NB4 (cell line): ENCODE measurements around the gene KIF1A.

ENCODE experiments used
- DNase-seq: peaks from one replicate; pipeline ENCODE4 v3.0.0; 2010; ENCODE audit warnings: low read depth
- H3K4me3 ChIP-seq: one replicate; pipeline ENCODE4 v1.5.1; 2011; ENCODE audit warnings: mild to moderate bottlenecking, low read depth, low read length, moderate library complexity
- MYC ChIP-seq: IDR thresholded peaks from 2 replicates; pipeline ENCODE4 v1.6.1; 2011; ENCODE audit warnings: low read depth, low read length
- POLR2A ChIP-seq: IDR thresholded peaks from 2 replicates; pipeline ENCODE4 v1.6.1; 2011; ENCODE audit warnings: mild to moderate bottlenecking; ENCODE audit not compliant: insufficient read length; ENCODE audit errors: extremely low read depth
- TF ChIP-seq, protein P1 (sequence below): IDR thresholded peaks from 2 replicates; pipeline ENCODE4 v1.6.1; 2011; ENCODE audit warnings: low read depth, low read length
- TF ChIP-seq, protein P2 (sequence below): IDR thresholded peaks from one replicate; pipeline ENCODE4 v1.5.1; 2012; ENCODE audit warnings: low read depth, low read length

KIF1A gene

DNA sequence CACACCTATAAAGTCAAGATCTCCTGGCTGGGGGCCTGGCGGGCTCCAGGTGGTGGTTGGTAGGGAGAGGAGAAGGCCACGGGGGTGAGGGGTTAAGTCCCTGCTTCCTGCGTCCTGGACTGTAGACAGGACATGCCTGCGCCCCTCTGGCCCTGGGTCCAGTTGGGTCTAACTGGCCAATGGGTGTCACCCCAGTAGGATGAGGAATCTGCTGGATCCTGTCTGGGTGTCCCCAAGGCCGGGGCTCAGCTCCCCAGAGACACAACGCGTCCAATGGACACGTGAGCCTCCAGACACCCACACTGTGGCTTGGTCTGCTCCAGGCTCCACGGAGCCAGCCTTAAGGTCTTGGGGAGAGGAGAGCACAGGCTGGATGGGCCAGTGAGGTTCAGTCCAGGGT lies 108.7 kb downstream of the KIF1A start:
- no peak for DNase-seq
- no peak overlapping the region for H3K4me3 ChIP-seq
- TF ChIP-seq MYC (no peak), POLR2A (no peak)
- TF ChIP-seq, protein P1, sequence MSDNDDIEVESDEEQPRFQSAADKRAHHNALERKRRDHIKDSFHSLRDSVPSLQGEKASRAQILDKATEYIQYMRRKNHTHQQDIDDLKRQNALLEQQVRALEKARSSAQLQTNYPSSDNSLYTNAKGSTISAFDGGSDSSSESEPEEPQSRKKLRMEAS = no peak
- TF ChIP-seq, protein P2, sequence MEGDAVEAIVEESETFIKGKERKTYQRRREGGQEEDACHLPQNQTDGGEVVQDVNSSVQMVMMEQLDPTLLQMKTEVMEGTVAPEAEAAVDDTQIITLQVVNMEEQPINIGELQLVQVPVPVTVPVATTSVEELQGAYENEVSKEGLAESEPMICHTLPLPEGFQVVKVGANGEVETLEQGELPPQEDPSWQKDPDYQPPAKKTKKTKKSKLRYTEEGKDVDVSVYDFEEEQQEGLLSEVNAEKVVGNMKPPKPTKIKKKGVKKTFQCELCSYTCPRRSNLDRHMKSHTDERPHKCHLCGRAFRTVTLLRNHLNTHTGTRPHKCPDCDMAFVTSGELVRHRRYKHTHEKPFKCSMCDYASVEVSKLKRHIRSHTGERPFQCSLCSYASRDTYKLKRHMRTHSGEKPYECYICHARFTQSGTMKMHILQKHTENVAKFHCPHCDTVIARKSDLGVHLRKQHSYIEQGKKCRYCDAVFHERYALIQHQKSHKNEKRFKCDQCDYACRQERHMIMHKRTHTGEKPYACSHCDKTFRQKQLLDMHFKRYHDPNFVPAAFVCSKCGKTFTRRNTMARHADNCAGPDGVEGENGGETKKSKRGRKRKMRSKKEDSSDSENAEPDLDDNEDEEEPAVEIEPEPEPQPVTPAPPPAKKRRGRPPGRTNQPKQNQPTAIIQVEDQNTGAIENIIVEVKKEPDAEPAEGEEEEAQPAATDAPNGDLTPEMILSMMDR = no peak

DNA sequence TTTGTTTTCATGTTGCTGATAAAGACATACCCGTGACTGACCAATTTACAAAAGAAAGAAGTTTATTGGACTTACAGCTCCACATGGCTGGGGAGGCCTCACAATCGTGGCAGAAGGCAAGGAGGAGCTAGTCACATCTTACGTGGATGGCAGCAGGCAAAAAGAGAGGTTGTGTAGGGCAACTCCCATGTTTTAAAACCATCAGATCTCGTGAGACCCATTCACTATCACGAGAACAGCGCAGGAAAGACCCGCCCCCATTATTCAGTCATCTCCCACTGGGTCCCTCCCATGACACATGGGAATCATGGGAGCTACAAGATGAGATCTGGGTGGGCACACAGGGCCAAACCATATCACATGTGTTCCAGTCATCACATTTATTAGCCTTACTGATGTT lies 111.6 kb downstream of the KIF1A start:
- no peak for DNase-seq
- TF ChIP-seq, protein P2 = no peak

DNA sequence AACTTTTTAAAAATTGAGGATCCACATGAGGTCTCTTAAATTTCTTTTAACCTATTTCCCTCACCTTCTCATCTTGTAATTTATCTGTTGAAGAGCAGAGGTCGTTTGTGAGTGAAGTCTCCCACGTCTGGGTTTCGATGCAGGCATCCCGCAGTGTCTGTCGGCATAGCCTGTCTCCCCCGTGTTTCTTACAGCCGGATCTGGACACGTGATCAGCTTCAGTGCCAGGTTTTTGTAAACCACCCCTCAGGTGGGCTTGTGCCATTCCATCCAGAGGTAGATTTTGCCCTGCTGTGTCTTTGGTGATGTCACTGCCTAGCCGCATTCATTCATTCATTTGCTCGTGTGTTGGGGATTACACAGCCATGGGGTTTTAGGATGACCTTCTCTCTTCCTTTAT lies 112.2 kb downstream of the KIF1A start:
- no peak for TF ChIP-seq POLR2A
- no peak for TF ChIP-seq MYC
- TF ChIP-seq, protein P2 = no peak
- TF ChIP-seq, protein P1 = no peak
- DNase-seq = no peak
- H3K4me3 ChIP-seq = no peak overlapping the region

More for the DNA sequence above, 111.6 kb downstream of the KIF1A start:
- H3K4me3 ChIP-seq = no peak overlapping the region

DNA sequence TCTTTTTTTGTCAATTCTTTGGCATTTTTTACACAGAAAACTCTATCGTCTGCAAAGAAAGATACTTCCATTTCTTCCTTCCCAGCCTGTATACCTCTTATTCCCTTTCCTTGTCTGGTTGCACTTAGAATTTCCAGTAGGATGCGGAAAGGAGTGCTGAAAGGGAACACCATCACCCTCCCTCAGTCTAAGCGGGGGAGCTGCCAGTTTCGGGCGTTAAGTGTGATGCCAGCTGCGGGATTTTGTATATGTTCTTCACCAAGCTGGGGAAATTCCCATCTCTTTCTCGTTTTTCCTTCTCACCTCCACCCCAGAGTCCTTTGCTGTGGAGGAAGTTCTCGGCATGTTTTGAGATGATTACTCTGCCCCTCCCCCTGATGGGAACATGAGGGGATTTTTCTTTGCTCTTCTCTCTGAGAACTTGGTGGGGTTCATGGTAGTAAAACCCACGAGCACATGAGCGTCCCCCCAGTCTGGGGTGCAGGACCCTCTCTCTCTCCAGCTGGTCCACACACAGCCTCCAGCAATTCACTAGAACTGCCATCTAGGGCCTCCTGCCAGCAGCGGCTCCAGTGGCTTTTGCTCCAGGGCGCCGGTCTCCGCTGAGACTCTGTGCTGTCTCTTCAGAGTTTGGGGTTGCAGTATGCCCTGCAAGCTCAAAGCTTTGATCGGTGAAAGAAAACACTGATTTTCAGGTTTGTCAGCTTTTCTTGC lies 112.8 kb downstream of the KIF1A start:
- H3K4me3 ChIP-seq = no peak overlapping the region
- TF ChIP-seq, protein P2 = no peak
- no peak for TF ChIP-seq MYC
- TF ChIP-seq, protein P1 = no peak
- no peak for TF ChIP-seq POLR2A
- no peak for DNase-seq

DNA sequence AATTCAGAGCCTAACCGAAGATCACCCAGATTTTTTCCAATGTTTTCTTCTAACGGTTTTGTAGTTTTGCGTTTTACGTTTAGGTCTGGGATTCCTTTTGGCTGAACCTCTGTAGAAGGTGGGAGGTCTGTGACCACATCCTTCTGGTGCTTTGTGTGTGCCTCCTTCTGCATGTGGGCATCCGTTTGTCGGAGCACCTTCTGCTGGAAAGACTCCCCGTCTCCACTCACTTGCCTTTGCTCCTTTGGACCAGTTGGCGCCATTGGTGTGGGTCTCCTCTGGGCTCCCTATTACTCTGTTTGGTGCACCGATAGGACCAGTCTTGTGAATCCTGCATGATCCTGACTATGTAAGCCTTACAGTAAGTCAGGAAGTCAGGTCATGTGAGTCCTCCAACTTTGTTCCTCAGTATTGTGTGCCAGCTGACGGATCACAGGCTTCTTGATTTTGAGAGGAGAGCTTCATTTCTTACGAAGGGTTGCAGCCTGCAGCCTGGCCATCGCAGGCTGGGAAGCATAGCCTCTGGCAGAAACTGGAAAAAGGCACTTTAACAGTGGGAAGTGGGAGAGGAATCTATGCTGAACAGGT lies 114.7 kb downstream of the KIF1A start:
- no peak overlapping the region for H3K4me3 ChIP-seq
- DNase-seq = no peak
- TF ChIP-seq MYC (no peak), POLR2A (no peak)
- TF ChIP-seq, protein P2 = no peak
- TF ChIP-seq, protein P1 = no peak

DNA sequence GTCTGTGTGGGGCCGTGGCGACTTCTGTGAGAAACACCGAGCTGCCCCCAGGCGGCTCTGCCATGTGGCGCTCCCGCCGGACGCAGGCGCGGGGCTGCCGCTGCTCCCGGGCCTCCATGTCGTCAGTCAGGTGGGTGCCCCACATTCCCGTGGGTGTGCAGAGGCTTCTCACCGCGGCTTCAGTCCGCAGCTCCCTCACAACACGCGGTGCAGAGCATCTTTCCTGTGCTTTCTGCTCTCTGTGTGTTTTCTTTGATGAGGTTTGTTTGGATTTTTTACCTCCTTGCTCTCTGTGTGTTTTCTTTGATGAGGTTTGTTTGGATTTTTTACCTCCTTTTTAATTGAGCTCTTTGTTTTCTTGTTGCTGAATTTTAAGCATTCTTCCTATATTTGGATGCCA lies 115.4 kb downstream of the KIF1A start:
- no peak overlapping the region for H3K4me3 ChIP-seq
- DNase-seq = no peak
- TF ChIP-seq, protein P1 = no peak
- TF ChIP-seq, protein P2 = no peak
- TF ChIP-seq MYC (no peak), POLR2A (no peak)
